Measurements from ENCODE around the gene CREB3L2. TPM values are rescaled to one million over a fixed set of nuclear protein-coding genes. Genes with fewer than 3 reads are reported as not detected.

Gene CREB3L2
- polyA plus RNA-seq, 1 of the 3 experiments (the other 2 are of a cell fraction), result 22.9 TPM

DNA sequence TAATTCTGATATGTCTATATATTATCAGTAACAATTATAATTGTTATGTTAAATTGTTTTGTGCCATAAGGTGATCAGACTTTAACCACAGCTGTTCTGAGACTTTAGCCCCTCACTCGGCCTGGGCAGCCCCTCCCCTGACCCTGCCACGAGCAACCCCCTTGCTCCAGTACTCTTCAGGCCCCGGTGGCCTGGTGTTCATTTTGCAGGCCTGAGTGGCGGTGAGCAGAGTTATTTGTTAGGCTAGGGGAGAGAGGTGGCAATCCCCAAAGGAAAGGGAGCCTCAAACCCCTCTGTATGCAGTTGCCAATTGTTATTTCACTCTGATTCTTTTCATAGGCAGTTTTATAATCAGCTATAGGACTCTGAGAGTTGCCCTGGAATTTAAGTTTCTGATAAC is 22.9 kb upstream of the CREB3L2 start:
- no peak for TF ChIP-seq ELF1 (IDR thresholded peaks at IDR 0.05)
- TF ChIP-seq FOXJ3 (CRISPR knock-in tag; IDR thresholded peaks at IDR 0.05), result no peak
- TF ChIP-seq, protein P1, sequence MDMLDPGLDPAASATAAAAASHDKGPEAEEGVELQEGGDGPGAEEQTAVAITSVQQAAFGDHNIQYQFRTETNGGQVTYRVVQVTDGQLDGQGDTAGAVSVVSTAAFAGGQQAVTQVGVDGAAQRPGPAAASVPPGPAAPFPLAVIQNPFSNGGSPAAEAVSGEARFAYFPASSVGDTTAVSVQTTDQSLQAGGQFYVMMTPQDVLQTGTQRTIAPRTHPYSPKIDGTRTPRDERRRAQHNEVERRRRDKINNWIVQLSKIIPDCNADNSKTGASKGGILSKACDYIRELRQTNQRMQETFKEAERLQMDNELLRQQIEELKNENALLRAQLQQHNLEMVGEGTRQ (IDR thresholded peaks at IDR 0.05; ENCODE audit: borderline replicate concordance, low read depth, low read length), result no peak
- no peak for TF ChIP-seq EZH2phosphoT487 (IDR thresholded peaks at IDR 0.05; ENCODE audit: borderline replicate concordance, low read depth)
- no peak for TF ChIP-seq TEAD4 (IDR thresholded peaks at IDR 0.05; ENCODE audit: borderline replicate concordance, insufficient read depth)
- TF ChIP-seq EP300 (IDR thresholded peaks at IDR 0.05; ENCODE audit: borderline replicate concordance in 1 of 2, low read depth in 1 of 2, low read length in 1 of 2), result no peak
- DNase-seq, result no peak
- WGBS (ENCODE audit: low lambda C conversion rate), result 16% methylated on average over 4 of the region's 4 CpGs
- Histone ChIP-seq H3K79me2 (ENCODE audit: insufficient read depth) (no peaks in the 10 kb centered on the region), H3K4me3 (ENCODE audit: low read depth in 2 of 2, low read length in 1 of 2) (no peak overlapping the region), H3K36me3 (replicated peaks in 1 of 2; ENCODE audit: control insufficient read depth in 1 of 2, insufficient read depth in 2 of 2, low read length in 1 of 2) (no peaks in the 10 kb centered on the region), H3K4me2 (no peak overlapping the region), H4K20me1 (ENCODE audit: insufficient read depth) (no peaks in the 10 kb centered on the region), H3F3A (replicated peaks; ENCODE audit: insufficient read depth) (no peaks in the 10 kb centered on the region), H3K27ac (ENCODE audit: low read depth in 2 of 2, low read length in 1 of 2) (no peak overlapping the region), H2AFZ (ENCODE audit: low read depth) (no peak overlapping the region), H3K9ac (no peak overlapping the region), H3K9me2 (no peaks in the 10 kb centered on the region), H3K9me3 (no peaks in the 10 kb centered on the region), H3K27me3 (ENCODE audit: insufficient read depth) (no peaks in the 10 kb centered on the region; the same call in 1 of the 2 replicates), H3K4me1 (ENCODE audit: control insufficient read depth in 1 of 2, insufficient read depth in 2 of 2, low read depth in 1 of 2, low read length in 1 of 2) (no peaks in the 10 kb centered on the region)
- POLR2A ChIA-PET, result interaction anchor here (0.6 kb wide), 1 partner anchor 18 kb away, joined by 3 read pairs; no protein-coding TSS in a partner anchor
- CTCF ChIA-PET, result interaction anchor here (1.3 to 2.9 kb wide), 4 partner anchors 16 to 714 kb away, joined by 4 to 26 read pairs (median 6); partner anchors contain the start of gene CREB3L2

DNA sequence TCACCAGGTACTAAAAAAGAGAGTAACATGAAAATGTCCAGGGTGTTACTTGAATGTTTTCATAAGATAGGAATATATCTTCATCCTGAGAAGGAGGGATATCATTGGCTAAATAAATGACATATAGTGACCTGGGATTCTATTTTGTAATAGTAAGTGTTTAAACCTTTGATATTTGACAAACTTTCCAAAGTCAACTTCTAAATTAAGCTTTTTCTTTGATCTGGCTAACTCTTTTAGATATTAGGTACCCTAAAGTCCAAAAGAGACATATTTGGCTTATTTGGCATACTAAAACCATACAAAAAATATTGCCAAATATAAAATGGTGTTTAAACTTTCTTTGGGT is 22.4 kb upstream of the CREB3L2 start:
- POLR2A ChIA-PET, result interaction anchor here (0.6 kb wide), 1 partner anchor 18 kb away, joined by 3 read pairs; no protein-coding TSS in a partner anchor
- no peak for TF ChIP-seq FOSL2 (IDR thresholded peaks at IDR 0.05; ENCODE audit: borderline replicate concordance, low read depth)
- no peak for TF ChIP-seq NFIC (IDR thresholded peaks at IDR 0.05; ENCODE audit: borderline replicate concordance)
- TF ChIP-seq CHD2 (IDR thresholded peaks at IDR 0.05; ENCODE audit: low read length, partially characterized antibody), result no peak
- TF ChIP-seq MXI1 (IDR thresholded peaks at IDR 0.05; ENCODE audit: low read depth, low read length), result no peak
- no peak for TF ChIP-seq FOXJ3 (CRISPR knock-in tag; IDR thresholded peaks at IDR 0.05)
- TF ChIP-seq, protein P2, sequence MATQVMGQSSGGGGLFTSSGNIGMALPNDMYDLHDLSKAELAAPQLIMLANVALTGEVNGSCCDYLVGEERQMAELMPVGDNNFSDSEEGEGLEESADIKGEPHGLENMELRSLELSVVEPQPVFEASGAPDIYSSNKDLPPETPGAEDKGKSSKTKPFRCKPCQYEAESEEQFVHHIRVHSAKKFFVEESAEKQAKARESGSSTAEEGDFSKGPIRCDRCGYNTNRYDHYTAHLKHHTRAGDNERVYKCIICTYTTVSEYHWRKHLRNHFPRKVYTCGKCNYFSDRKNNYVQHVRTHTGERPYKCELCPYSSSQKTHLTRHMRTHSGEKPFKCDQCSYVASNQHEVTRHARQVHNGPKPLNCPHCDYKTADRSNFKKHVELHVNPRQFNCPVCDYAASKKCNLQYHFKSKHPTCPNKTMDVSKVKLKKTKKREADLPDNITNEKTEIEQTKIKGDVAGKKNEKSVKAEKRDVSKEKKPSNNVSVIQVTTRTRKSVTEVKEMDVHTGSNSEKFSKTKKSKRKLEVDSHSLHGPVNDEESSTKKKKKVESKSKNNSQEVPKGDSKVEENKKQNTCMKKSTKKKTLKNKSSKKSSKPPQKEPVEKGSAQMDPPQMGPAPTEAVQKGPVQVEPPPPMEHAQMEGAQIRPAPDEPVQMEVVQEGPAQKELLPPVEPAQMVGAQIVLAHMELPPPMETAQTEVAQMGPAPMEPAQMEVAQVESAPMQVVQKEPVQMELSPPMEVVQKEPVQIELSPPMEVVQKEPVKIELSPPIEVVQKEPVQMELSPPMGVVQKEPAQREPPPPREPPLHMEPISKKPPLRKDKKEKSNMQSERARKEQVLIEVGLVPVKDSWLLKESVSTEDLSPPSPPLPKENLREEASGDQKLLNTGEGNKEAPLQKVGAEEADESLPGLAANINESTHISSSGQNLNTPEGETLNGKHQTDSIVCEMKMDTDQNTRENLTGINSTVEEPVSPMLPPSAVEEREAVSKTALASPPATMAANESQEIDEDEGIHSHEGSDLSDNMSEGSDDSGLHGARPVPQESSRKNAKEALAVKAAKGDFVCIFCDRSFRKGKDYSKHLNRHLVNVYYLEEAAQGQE (IDR thresholded peaks at IDR 0.05; ENCODE audit: low read depth, low read length), result no peak
- TF ChIP-seq RFX5 (IDR thresholded peaks at IDR 0.05; ENCODE audit: low read length), result no peak
- TF ChIP-seq RAD21 (IDR thresholded peaks at IDR 0.05; ENCODE audit: low read length), result no peak
- TF ChIP-seq EP300 (IDR thresholded peaks at IDR 0.05; ENCODE audit: borderline replicate concordance in 1 of 2, low read depth in 1 of 2, low read length in 1 of 2), result no peak
- H3K4me1 ChIP-seq (ENCODE audit: control insufficient read depth in 1 of 2, insufficient read depth in 2 of 2, low read depth in 1 of 2, low read length in 1 of 2), result no peaks in the 10 kb centered on the region
- H3K79me2 ChIP-seq (ENCODE audit: insufficient read depth), result no peaks in the 10 kb centered on the region
- H3K4me2 ChIP-seq, result no peak overlapping the region
- H3K9me3 ChIP-seq, result no peaks in the 10 kb centered on the region
- H3K4me3 ChIP-seq (ENCODE audit: low read depth in 2 of 2, low read length in 1 of 2), result no peak overlapping the region
- CTCF ChIA-PET, result interaction anchor here (1.3 to 2.9 kb wide), 4 partner anchors 16 to 715 kb away, joined by 4 to 26 read pairs (median 6); partner anchors contain the start of gene CREB3L2
- no peaks in the 10 kb centered on the region for H3K9me2 ChIP-seq
- H3K27me3 ChIP-seq (ENCODE audit: insufficient read depth), result no peaks in the 10 kb centered on the region; the same call in 1 of the 2 replicates
- H3K9ac ChIP-seq, result no peak overlapping the region
- no peak overlapping the region for H3K27ac ChIP-seq (ENCODE audit: low read depth in 2 of 2, low read length in 1 of 2)
- H3K36me3 ChIP-seq (replicated peaks in 1 of 2; ENCODE audit: control insufficient read depth in 1 of 2, insufficient read depth in 2 of 2, low read length in 1 of 2), result no peaks in the 10 kb centered on the region
- DNase-seq, result no peak
- H2AFZ ChIP-seq (ENCODE audit: low read depth), result no peak overlapping the region
- no peaks in the 10 kb centered on the region for H3F3A ChIP-seq (replicated peaks; ENCODE audit: insufficient read depth)
- H4K20me1 ChIP-seq (ENCODE audit: insufficient read depth), result no peaks in the 10 kb centered on the region

Data from SK-N-SH (cell line).